H1 (cell line): ENCODE measurements around the gene CACNG5. TPM values are rescaled to one million over a fixed set of nuclear protein-coding genes. Genes with fewer than 3 reads are reported as not detected.

Experiments
- EP300 ChIP-seq, 2 experiments: IDR thresholded peaks; 1 replicate in 1 of 2; 2 replicates in 1 of 2; pipeline ENCODE4 v1.6.1; 2011 to 2012; ENCODE audit warnings: low read depth in 2 of 2, low read length in 2 of 2, mild to moderate bottlenecking in 2 of 2, borderline replicate concordance in 1 of 2, inconsistent platforms in 1 of 2, moderate library complexity in 1 of 2
- NANOG ChIP-seq: IDR thresholded peaks from 2 replicates; pipeline ENCODE4 v1.6.1; 2011; ENCODE audit warnings: low read length, low read depth, mild to moderate bottlenecking, inconsistent platforms; ENCODE audit not compliant: insufficient read depth, poor library complexity, severe bottlenecking
- TEAD4 ChIP-seq: IDR thresholded peaks from 2 replicates; pipeline ENCODE4 v1.6.1; 2012; ENCODE audit warnings: low read depth, low read length, inconsistent platforms, mixed read lengths
- YY1 ChIP-seq: IDR thresholded peaks from 2 replicates; pipeline ENCODE4 v1.6.1; 2011; ENCODE audit warnings: low read depth, mild to moderate bottlenecking, low read length
- polyA plus RNA-seq, 7 experiments: library from polyadenylated mRNA; depleted of rRNA in 3 of 7; stranded (reverse) in 5 of 7; unstranded in 2 of 7; fragments of >200 nt in 5 of 7; fragments of 200-250 nt in 2 of 7; gene quantifications; 1 replicate in 5 of 7; 2 replicates in 1 of 7; 4 replicates in 1 of 7; pipeline versions ENCODE4 v1.2.1 to v1.2.3, GENCODE V29; 2011 to 2013; ENCODE audit warnings: missing spikeins in 2 of 7, mixed read lengths in 2 of 7
- total RNA-seq: library from RNA; stranded (reverse); fragmentation: NEBNext Ultra II Directional; extraction: Animal tissue kit (Norgen Biotek cat#: 25700); gene quantifications from 2 replicates; pipeline ENCODE4 v1.2.1, GENCODE V29; 2021

Gene CACNG5
- total and polyA plus RNA-seq, 2 of the 8 experiments (the other 6 are each of a cell fraction or from before 2014, with no cell fraction given) = 2.2 to 3.1 TPM

GRCh38 chr17:66795486-66795885 lies 39.4 kb upstream of the CACNG5 start (continued):
- TF ChIP-seq NANOG (no peak), TEAD4 (no peak), EP300 (IDR thresholded peaks at IDR 0.05; ENCODE audit: borderline replicate concordance in 1 of 2, low read depth in 2 of 2, low read length in 2 of 2) (no peak), YY1 (no peak)
